Measurements from ENCODE around the gene NR1D1. TPM values are rescaled to one million over a fixed set of nuclear protein-coding genes. Genes with fewer than 3 reads are reported as not detected.

NR1D1 gene
- total RNA-seq, 2 experiments from 2014 or later, result 3.3 to 4.8 TPM

GRCh38 chr17:40098846-40099618 lies 1.4 kb downstream of the NR1D1 start:
- CTCF ChIA-PET, result interaction anchor here (0.9 to 9.5 kb wide), 15 partner anchors 13 to 189 kb away, joined by 3 to 164 read pairs (median 4); partner anchors contain the start of genes CASC3 and CDC6
- peak overlapping the region; percentile 73 for H3K4me3 Mint-ChIP-seq

GRCh38 chr17:40097931-40098845 lies 2.2 kb downstream of the NR1D1 start:
- peak overlapping the region; percentile 73 for H3K4me3 Mint-ChIP-seq
- peak overlapping the region; percentile 85 for H3K27ac Mint-ChIP-seq
- CTCF ChIA-PET, result interaction anchor here (0.9 to 9.5 kb wide), 15 partner anchors 12 to 190 kb away, joined by 3 to 164 read pairs (median 3); partner anchors contain the start of genes CASC3 and CDC6
- no peak for ATAC-seq
- DNase-seq, result peak; percentile 51
- H3K27me3 Mint-ChIP-seq, result no peaks in the 10 kb centered on the region
- peaks cover 79% of the 10 kb centered on the region for H3K4me1 Mint-ChIP-seq
- peaks cover 27% of the 10 kb centered on the region for H3K36me3 Mint-ChIP-seq
- no peaks in the 10 kb centered on the region for H3K9me3 Mint-ChIP-seq (ENCODE audit: low read depth)

More at GRCh38 chr17:40098846-40099618, 1.4 kb downstream of the NR1D1 start:
- Mint-ChIP-seq H3K9me3 (ENCODE audit: low read depth) (no peaks in the 10 kb centered on the region), H3K27ac (peak overlapping the region; percentile 85), H3K27me3 (no peaks in the 10 kb centered on the region), H3K4me1 (peaks cover 86% of the 10 kb centered on the region), H3K36me3 (peaks cover 22% of the 10 kb centered on the region)
- DNase-seq, result peak; percentile 99
- peak; percentile 65 for ATAC-seq

GRCh38 chr17:40097087-40097486 lies 3.3 kb downstream of the NR1D1 start:
- DNase-seq (no peak), ATAC-seq (no peak)
- Mint-ChIP-seq H3K9me3 (ENCODE audit: low read depth) (no peaks in the 10 kb centered on the region), H3K4me3 (peak overlapping the region; percentile 68), H3K27ac (peak overlapping the region; percentile 85), H3K4me1 (peaks cover 75% of the 10 kb centered on the region), H3K27me3 (no peaks in the 10 kb centered on the region), H3K36me3 (peaks cover 27% of the 10 kb centered on the region)
- CTCF ChIA-PET, result interaction anchor here (1.3 to 9.5 kb wide), 4 partner anchors 15 to 83 kb away, joined by 3 to 164 read pairs (median 4); partner anchors contain the start of gene CASC3

- peak; percentile 96 for DNase-seq
- H3K27ac Mint-ChIP-seq, result peak overlapping the region; percentile 85
- H3K9me3 Mint-ChIP-seq (ENCODE audit: low read depth), result no peaks in the 10 kb centered on the region
- peaks cover 68% of the 10 kb centered on the region for H3K4me1 Mint-ChIP-seq
- peak overlapping the region; percentile 68 for H3K4me3 Mint-ChIP-seq
- ATAC-seq, result peak; percentile 78
- CTCF ChIA-PET, result interaction anchor here (1.0 to 9.5 kb wide), 8 partner anchors 10 to 95 kb away, joined by 3 to 164 read pairs (median 6); partner anchors contain the start of gene MED24
- peaks cover 27% of the 10 kb centered on the region for H3K36me3 Mint-ChIP-seq
- no peaks in the 10 kb centered on the region for H3K27me3 Mint-ChIP-seq
These were observed 4.2 kb downstream of the NR1D1 start for GRCh38 chr17:40095944-40096791.

GRCh38 chr17:40095351-40095943 lies 4.9 kb downstream of the NR1D1 start:
- no peak for DNase-seq
- Mint-ChIP-seq H3K4me1 (peaks cover 61% of the 10 kb centered on the region), H3K36me3 (peaks cover 27% of the 10 kb centered on the region), H3K9me3 (ENCODE audit: low read depth) (no peaks in the 10 kb centered on the region), H3K27ac (peak overlapping the region; percentile 85), H3K4me3 (peak overlapping the region; percentile 68), H3K27me3 (no peaks in the 10 kb centered on the region)
- CTCF ChIA-PET, result interaction anchor here (1.0 to 9.5 kb wide), 8 partner anchors 9 to 96 kb away, joined by 3 to 164 read pairs (median 6); partner anchors contain the start of gene MED24
- no peak for ATAC-seq

GRCh38 chr17:40094874-40095273 lies 5.5 kb downstream of the NR1D1 start:
- H3K9me3 Mint-ChIP-seq (ENCODE audit: low read depth), result no peaks in the 10 kb centered on the region
- DNase-seq, result no peak
- H3K4me1 Mint-ChIP-seq, result peaks cover 56% of the 10 kb centered on the region
- no peaks in the 10 kb centered on the region for H3K27me3 Mint-ChIP-seq
- no peak for ATAC-seq
- peak overlapping the region; percentile 85 for H3K27ac Mint-ChIP-seq
- CTCF ChIA-PET, result interaction anchor here (1.3 to 9.5 kb wide), 6 partner anchors 9 to 97 kb away, joined by 3 to 164 read pairs (median 10); no protein-coding TSS in a partner anchor
- no peak overlapping the region for H3K4me3 Mint-ChIP-seq
- peaks cover 27% of the 10 kb centered on the region for H3K36me3 Mint-ChIP-seq

GRCh38 chr17:40093580-40094201 lies 6.7 kb downstream of the NR1D1 start:
- Mint-ChIP-seq H3K4me3 (no peak overlapping the region), H3K27ac (peak overlapping the region; percentile 13), H3K9me3 (ENCODE audit: low read depth) (no peaks in the 10 kb centered on the region), H3K27me3 (no peaks in the 10 kb centered on the region), H3K36me3 (peaks cover 28% of the 10 kb centered on the region), H3K4me1 (peaks cover 44% of the 10 kb centered on the region)
- ATAC-seq (no peak), DNase-seq (no peak)
- CTCF ChIA-PET, result interaction anchor here (1.0 to 1.9 kb wide), 6 partner anchors 10 to 41 kb away, joined by 3 to 7 read pairs (median 4); no protein-coding TSS in a partner anchor

- ATAC-seq (no peak), DNase-seq (no peak)
- Mint-ChIP-seq H3K4me1 (peaks cover 38% of the 10 kb centered on the region), H3K27ac (peak overlapping the region; percentile 13), H3K4me3 (no peak overlapping the region), H3K36me3 (peaks cover 28% of the 10 kb centered on the region), H3K9me3 (ENCODE audit: low read depth) (no peaks in the 10 kb centered on the region), H3K27me3 (no peaks in the 10 kb centered on the region)
- CTCF ChIA-PET, result interaction anchor here (0.7 to 1.9 kb wide), 6 partner anchors 10 to 40 kb away, joined by 3 to 7 read pairs (median 4); no protein-coding TSS in a partner anchor
These were observed 7.3 kb downstream of the NR1D1 start for GRCh38 chr17:40093005-40093579.

- H3K4me1 Mint-ChIP-seq, result peaks cover 33% of the 10 kb centered on the region
- DNase-seq, result no peak
- H3K27ac Mint-ChIP-seq, result no peak overlapping the region
- no peak for ATAC-seq
- CTCF ChIA-PET, result interaction anchor here (0.7 to 1.9 kb wide), 3 partner anchors 17 to 39 kb away, joined by 3 to 7 read pairs (median 4); no protein-coding TSS in a partner anchor
- no peaks in the 10 kb centered on the region for H3K27me3 Mint-ChIP-seq
- H3K36me3 Mint-ChIP-seq, result peaks cover 27% of the 10 kb centered on the region
- H3K9me3 Mint-ChIP-seq (ENCODE audit: low read depth), result no peaks in the 10 kb centered on the region
- no peak overlapping the region for H3K4me3 Mint-ChIP-seq
These were observed 7.8 kb downstream of the NR1D1 start for GRCh38 chr17:40092581-40092980.

GRCh38 chr17:40091691-40092397 lies 8.5 kb downstream of the NR1D1 start:
- ATAC-seq (no peak), DNase-seq (no peak)
- H3K27ac Mint-ChIP-seq, result no peak overlapping the region
- no peaks in the 10 kb centered on the region for H3K9me3 Mint-ChIP-seq (ENCODE audit: low read depth)
- H3K4me1 Mint-ChIP-seq, result peaks cover 26% of the 10 kb centered on the region
- CTCF ChIA-PET, result interaction anchor here (0.7 to 2.0 kb wide), 3 partner anchors 16 to 39 kb away, joined by 3 to 14 read pairs (median 4); no protein-coding TSS in a partner anchor
- no peak overlapping the region for H3K4me3 Mint-ChIP-seq
- H3K27me3 Mint-ChIP-seq, result no peaks in the 10 kb centered on the region
- peaks cover 22% of the 10 kb centered on the region for H3K36me3 Mint-ChIP-seq
